Stimulated activated CD4-positive, alpha-beta T cell treated with anti-CD3 and anti-CD28 coated beads, Interleukin-1b, Interleukin-23, amount 100 ng/mL, for 24 hours (primary cell): ENCODE data around the gene SYT17.

Experiments
- DNase-seq, 4 experiments: peaks; one replicate each; pipeline ENCODE4 v3.0.0-alpha.2; 2020; ENCODE audit warnings: low read depth in 4 of 4, low spot score in 1 of 4

Gene SYT17

GRCh38 chr16:19215705-19216104 is 47.7 kb downstream of the SYT17 start:
- DNase-seq, result no peak

- no peak for DNase-seq
Observed at GRCh38 chr16:19218581-19218980, 50.5 kb downstream of the SYT17 start.

- no peak for DNase-seq
Observed at GRCh38 chr16:19219836-19220235, 51.8 kb downstream of the SYT17 start.

GRCh38 chr16:19223235-19224170 is 55.5 kb downstream of the SYT17 start:
- peak in 3 of 4 experiments; percentile 3 to 39 (median 6) for DNase-seq

- no peak for DNase-seq
Observed at GRCh38 chr16:19225651-19226050, 57.6 kb downstream of the SYT17 start.

GRCh38 chr16:19227643-19228042 is 59.6 kb downstream of the SYT17 start:
- DNase-seq, result no peak

- DNase-seq, result no peak
Observed at GRCh38 chr16:19228052-19228451, 60.0 kb downstream of the SYT17 start.

GRCh38 chr16:19228575-19228974 is 60.5 kb downstream of the SYT17 start:
- DNase-seq, result no peak

- DNase-seq, result no peak
Observed at GRCh38 chr16:19230575-19230974, 62.5 kb downstream of the SYT17 start.

GRCh38 chr16:19231881-19232280 is 63.8 kb downstream of the SYT17 start:
- no peak for DNase-seq

- no peak for DNase-seq
Observed at GRCh38 chr16:19232988-19233387, 64.9 kb downstream of the SYT17 start.

GRCh38 chr16:19235478-19235877 is 67.4 kb downstream of the SYT17 start:
- no peak for DNase-seq

- no peak for DNase-seq
Observed at GRCh38 chr16:19235886-19236285, 67.8 kb downstream of the SYT17 start.

GRCh38 chr16:19236561-19237209 is 68.6 kb downstream of the SYT17 start:
- no peak for DNase-seq

GRCh38 chr16:19238406-19238805 is 70.4 kb downstream of the SYT17 start:
- DNase-seq, result no peak

- DNase-seq, result no peak
Observed at GRCh38 chr16:19239511-19240155, 71.6 kb downstream of the SYT17 start.

GRCh38 chr16:19240494-19240893 is 72.5 kb downstream of the SYT17 start:
- no peak for DNase-seq

- DNase-seq, result no peak
Observed at GRCh38 chr16:19241512-19241911, 73.5 kb downstream of the SYT17 start.

GRCh38 chr16:19242186-19242585 is 74.1 kb downstream of the SYT17 start:
- DNase-seq, result no peak

- DNase-seq, result no peak
Observed at GRCh38 chr16:19242987-19243575, 75.0 kb downstream of the SYT17 start.

- DNase-seq, result no peak
Observed at GRCh38 chr16:19245326-19245925, 77.4 kb downstream of the SYT17 start.
